ENCODE results near the gene TRPM4.
"Not testable (repeated sequence)": the region's sequence is repeated elsewhere in the genome, so short reads cannot be mapped to it uniquely, and the experiment has no call there.

The TRPM4 gene

DNA sequence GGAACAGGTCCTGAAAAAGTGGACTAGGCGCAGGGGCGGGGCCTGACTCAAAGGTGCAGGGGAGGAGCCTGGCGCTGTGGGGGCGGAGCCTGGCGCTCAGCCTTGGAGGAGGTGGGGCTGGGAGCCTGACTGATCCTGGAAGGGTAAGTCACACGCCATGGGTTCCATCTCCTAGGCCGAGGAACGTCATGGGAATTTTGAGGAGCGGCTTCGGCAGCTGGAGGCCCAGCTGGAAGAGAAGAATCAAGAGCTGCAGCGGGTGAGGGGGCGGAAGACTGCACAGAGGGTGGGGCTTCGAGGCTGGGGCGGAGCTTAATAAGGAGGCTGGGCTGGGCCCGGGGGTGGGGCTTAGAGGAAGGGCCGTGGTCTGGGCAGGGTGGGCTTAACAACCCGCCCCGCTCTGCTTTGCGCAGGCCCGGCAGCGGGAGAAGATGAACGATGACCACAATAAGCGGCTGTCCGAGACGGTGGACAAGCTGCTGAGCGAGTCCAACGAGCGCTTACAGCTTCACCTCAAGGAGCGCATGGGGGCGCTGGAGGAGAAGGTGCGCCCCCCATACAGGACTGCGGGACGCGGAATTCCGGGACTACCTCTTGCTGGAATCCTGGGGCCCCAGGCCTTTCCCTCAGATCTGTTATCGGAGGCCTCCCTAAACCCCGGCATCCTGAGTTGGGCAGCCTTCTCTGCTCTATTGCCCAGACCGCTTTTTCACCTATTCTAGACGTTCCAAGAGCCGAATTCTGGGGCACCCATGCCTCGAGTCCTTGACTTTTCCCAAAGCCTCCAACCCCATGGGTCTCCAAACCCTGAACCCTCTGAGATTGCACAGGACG lies 23.8 kb upstream of the TRPM4 start:
- H3K4me1 ChIP-seq (ENCODE audit: insufficient read depth, low read length), result peaks cover 11% of the 10 kb centered on the region
- H3K9ac ChIP-seq (ENCODE audit: low read depth, low read length), result peak overlapping the region; percentile 71; the same call in 1 of the 2 replicates
- no peaks in the 10 kb centered on the region for H3K9me3 ChIP-seq (ENCODE audit: control insufficient read depth, insufficient read depth, low read length)
- no peaks in the 10 kb centered on the region; the same call in none of the 2 replicates for H3K36me3 ChIP-seq (ENCODE audit: insufficient read depth, low read length)

DNA sequence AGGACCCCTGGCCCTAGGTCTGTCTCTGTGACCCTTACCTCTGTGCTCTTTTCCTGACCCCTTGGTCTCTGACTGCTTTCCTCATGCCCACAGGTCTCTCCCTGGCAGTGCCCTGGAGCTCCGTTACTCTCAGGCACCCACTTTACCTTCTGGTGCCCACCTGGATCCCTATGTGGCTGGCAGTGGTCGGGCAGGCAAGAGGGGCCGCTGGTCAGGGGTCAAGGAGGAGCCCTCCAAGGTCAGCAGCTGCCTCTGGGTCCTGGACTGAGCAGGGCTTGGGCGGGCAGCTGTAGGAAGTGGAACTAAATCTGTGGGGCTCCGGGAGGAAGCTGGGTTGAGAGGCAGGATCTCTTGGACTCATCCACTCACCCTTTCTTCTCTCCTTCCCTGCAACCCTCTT lies 21.9 kb upstream of the TRPM4 start:
- no peaks in the 10 kb centered on the region; the same call in none of the 2 replicates for H3K36me3 ChIP-seq (ENCODE audit: insufficient read depth, low read length)
- H3K9me3 ChIP-seq (ENCODE audit: control insufficient read depth, insufficient read depth, low read length), result no peaks in the 10 kb centered on the region
- H3K4me1 ChIP-seq (ENCODE audit: insufficient read depth, low read length), result peaks cover 16% of the 10 kb centered on the region
- no peak overlapping the region; the same call in 1 of the 2 replicates for H3K9ac ChIP-seq (ENCODE audit: low read depth, low read length)

DNA sequence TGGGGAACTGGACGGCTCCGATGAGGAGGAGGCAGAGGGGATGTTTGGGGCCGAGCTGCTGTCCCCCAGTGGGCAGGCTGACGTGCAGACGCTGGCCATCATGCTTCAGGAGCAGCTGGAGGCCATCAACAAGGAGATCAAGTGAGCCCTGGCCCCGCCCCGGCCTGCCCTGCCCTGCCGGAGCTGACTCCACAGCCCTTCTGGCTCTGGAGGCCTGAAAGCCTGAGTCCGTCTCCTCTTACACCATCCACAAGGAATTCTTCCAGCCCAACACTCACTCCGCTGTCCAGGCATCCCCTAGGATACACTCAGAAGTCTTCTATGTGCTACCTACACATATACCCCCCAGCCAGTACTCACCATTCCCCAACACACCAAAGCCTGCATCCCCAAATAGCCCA lies 20.8 kb upstream of the TRPM4 start:
- peaks cover 16% of the 10 kb centered on the region for H3K4me1 ChIP-seq (ENCODE audit: insufficient read depth, low read length)
- no peaks in the 10 kb centered on the region for H3K9me3 ChIP-seq (ENCODE audit: control insufficient read depth, insufficient read depth, low read length)
- no peak overlapping the region for H3K9ac ChIP-seq (ENCODE audit: low read depth, low read length)
- no peaks in the 10 kb centered on the region; the same call in none of the 2 replicates for H3K36me3 ChIP-seq (ENCODE audit: insufficient read depth, low read length)

DNA sequence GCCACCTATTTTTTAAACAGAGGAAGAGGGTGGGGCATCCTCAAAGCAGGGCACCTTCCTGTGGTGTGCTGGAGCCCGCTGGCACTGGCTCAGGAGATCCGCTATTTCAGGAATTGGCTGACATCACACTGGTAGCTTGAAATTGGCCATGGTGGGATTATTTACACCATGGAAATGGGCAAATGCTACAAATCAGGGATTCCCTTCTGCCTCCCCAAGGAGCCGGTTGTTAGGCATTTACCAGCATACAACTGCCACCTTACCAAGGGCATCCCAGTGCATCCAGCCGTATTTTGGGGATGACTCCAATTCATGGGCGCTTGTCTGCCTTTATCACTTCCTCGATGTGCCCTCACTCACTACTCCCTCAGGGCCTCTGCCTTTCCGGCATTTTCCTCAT lies 16.6 kb upstream of the TRPM4 start:
- Histone ChIP-seq H3K36me3 (ENCODE audit: insufficient read depth, low read length) (no peaks in the 10 kb centered on the region; the same call in none of the 2 replicates), H3K9ac (ENCODE audit: low read depth, low read length) (no peak overlapping the region), H3K9me3 (ENCODE audit: control insufficient read depth, insufficient read depth, low read length) (no peaks in the 10 kb centered on the region), H3K4me1 (ENCODE audit: insufficient read depth, low read length) (peaks cover 5% of the 10 kb centered on the region; the same call in 1 of the 2 replicates)

DNA sequence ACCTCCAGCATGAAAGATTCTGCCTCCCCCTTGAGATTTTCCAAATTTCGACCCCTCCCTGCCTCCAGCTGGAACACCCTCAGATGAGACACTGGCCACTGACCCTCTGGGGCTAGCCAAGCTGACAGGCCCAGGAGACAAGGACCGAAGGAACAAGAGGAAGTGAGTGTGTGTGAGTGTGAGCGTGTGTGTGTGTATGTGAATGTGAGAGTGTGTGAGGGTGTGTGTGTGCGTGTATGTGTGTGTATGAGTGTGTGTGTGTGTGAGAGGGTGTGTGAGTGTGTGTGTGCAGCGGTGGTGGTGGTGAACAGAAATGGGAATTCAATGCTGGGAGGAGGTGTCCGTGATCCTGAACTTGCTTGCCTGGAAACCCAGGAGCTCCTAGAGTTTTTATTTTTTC lies 16.2 kb upstream of the TRPM4 start:
- Histone ChIP-seq H3K36me3 (ENCODE audit: insufficient read depth, low read length) (no peaks in the 10 kb centered on the region; the same call in none of the 2 replicates), H3K9me3 (ENCODE audit: control insufficient read depth, insufficient read depth, low read length) (no peaks in the 10 kb centered on the region), H3K4me1 (ENCODE audit: insufficient read depth, low read length) (peaks cover 4% of the 10 kb centered on the region; the same call in 1 of the 2 replicates)

DNA sequence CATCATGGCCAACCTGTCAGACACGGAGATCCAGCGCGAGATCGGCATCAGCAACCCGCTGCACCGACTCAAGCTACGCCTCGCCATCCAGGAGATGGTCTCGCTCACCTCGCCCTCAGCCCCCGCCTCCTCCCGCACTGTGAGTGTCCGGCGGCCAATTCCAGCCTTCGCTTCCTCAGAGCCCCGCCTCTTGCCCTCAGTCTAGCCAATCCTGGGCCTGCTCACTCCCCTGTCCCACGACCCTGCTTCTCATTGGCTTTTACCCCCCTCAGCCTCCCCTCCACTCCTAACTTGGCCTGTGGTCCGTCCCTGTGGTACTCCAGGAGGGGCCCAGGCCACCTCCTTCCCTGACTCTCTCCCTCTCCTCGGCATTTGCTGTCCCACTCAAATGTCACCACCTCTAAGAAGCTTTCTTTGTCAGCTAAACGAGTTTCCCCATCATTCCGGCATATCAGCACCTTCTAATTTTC lies 14.7 kb upstream of the TRPM4 start:
- no peaks in the 10 kb centered on the region for H3K9me3 ChIP-seq (ENCODE audit: control insufficient read depth, insufficient read depth, low read length)
- H3K9ac ChIP-seq (ENCODE audit: low read depth, low read length), result peak overlapping the region; percentile 53; the same call in 1 of the 2 replicates
- peaks cover 9% of the 10 kb centered on the region; the same call in 1 of the 2 replicates for H3K4me1 ChIP-seq (ENCODE audit: insufficient read depth, low read length)
- H3K36me3 ChIP-seq (ENCODE audit: insufficient read depth, low read length), result no peaks in the 10 kb centered on the region

More for the DNA sequence above, 16.2 kb upstream of the TRPM4 start:
- no peak overlapping the region for H3K9ac ChIP-seq (ENCODE audit: low read depth, low read length)

DNA sequence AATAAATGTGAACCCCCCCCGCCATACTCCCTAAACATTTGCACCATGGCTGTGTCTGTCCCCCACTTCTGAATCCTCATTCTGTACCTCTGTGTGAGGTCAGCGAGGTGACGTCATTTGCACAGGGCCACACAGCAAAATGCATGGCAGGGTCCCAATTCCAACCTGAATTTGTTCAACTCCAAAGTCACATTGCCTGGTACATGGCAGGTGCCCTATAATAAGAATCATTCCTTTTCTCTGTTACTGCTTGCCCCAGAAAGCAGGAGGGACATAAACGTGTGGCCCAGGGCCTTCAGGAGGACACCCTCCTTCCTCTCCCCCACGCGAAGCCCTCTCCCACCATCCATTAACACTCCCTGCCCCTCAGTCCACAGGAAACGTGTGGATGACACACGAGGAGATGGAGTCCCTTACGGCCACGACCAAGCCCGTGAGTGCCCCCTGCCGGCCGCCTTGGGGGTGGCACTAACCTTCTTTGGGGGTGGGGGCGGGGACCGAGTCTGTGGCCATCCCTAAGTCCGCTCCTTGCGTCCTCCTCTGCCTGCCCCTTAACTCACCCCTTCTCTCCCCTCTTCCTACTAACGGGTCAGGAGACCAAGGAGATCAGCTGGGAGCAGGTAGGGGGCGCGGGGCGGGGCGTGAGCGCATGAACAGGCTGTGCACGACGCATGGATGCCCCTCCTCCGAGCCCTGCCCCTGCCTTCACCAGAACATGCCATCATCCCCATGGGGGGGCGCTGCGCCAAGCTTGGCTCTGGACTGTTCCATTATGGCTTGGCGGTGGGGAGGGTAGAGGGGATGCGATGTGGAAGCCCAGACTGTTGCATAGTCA lies 11.8 kb upstream of the TRPM4 start:
- Histone ChIP-seq H3K9me3 (ENCODE audit: control insufficient read depth, insufficient read depth, low read length) (no peaks in the 10 kb centered on the region), H3K9ac (ENCODE audit: low read depth, low read length) (peak overlapping the region; percentile 43), H3K4me1 (ENCODE audit: insufficient read depth, low read length) (0 out of 2 replicates have a peak, but pooled peaks cover 4% of the 10 kb centered on the region)

DNA sequence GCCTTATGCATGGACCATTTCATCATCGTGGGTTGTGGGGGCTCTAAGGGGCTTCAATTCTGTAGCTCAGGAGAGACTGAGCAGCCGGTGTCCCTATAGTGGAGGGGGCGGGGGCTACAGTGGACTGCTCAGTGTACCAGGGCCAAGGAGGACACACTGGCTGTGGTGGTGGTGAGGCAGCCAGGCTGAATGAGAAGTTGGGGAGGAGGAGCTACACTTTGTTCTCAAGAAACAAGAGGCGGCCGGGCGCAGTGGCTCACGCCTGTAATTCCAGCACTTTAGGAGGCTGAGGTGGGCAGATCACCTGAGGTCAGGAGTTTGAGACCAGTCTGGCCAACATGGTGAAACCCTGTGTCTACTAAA lies 11.2 kb upstream of the TRPM4 start:
- H3K9ac ChIP-seq (ENCODE audit: low read depth, low read length), result peak overlapping the region; percentile 43
- H3K36me3 ChIP-seq (ENCODE audit: insufficient read depth, low read length), result not testable (repeated sequence)

More for the DNA sequence above, 11.8 kb upstream of the TRPM4 start:
- no peaks in the 10 kb centered on the region for H3K36me3 ChIP-seq (ENCODE audit: insufficient read depth, low read length)

DNA sequence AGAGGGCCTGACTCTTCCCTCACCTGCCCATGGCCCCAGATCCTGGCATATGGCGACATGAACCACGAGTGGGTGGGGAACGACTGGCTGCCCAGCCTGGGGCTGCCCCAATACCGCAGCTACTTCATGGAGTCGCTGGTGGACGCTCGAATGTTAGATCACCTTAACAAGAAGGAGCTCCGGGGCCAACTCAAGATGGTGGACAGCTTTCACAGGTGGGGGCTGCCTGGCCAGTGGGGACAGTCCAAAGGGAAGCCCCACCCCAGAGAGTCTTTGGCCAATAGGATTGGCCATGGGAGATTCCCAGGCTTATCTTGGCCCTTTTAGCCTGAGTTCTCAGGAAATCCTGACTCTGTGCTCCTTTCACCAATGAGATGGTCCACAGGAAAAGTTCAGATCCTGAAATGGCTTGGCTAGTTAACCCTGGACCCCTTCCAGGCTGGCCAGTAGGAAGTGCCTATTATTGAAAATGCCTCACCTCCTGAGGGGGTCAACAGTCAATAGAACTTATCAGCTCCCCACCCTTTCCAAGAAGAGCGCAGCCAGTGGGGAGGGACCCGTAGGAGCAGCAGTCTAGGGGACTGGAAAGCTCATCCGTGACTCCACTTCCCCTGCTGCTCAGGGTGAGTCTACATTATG lies 9.4 kb upstream of the TRPM4 start:
- Histone ChIP-seq H3K9me3 (ENCODE audit: control insufficient read depth, insufficient read depth, low read length) (no peaks in the 10 kb centered on the region), H3K9ac (ENCODE audit: low read depth, low read length) (peak overlapping the region; percentile 50), H3K4me1 (ENCODE audit: insufficient read depth, low read length) (0 out of 2 replicates have a peak, but pooled peaks cover 4% of the 10 kb centered on the region), H3K36me3 (ENCODE audit: insufficient read depth, low read length) (no peaks in the 10 kb centered on the region)

More for the DNA sequence above, 11.2 kb upstream of the TRPM4 start:
- not testable (repeated sequence) for H3K4me1 ChIP-seq (ENCODE audit: insufficient read depth, low read length); H3K9me3 ChIP-seq (ENCODE audit: control insufficient read depth, insufficient read depth, low read length)

DNA sequence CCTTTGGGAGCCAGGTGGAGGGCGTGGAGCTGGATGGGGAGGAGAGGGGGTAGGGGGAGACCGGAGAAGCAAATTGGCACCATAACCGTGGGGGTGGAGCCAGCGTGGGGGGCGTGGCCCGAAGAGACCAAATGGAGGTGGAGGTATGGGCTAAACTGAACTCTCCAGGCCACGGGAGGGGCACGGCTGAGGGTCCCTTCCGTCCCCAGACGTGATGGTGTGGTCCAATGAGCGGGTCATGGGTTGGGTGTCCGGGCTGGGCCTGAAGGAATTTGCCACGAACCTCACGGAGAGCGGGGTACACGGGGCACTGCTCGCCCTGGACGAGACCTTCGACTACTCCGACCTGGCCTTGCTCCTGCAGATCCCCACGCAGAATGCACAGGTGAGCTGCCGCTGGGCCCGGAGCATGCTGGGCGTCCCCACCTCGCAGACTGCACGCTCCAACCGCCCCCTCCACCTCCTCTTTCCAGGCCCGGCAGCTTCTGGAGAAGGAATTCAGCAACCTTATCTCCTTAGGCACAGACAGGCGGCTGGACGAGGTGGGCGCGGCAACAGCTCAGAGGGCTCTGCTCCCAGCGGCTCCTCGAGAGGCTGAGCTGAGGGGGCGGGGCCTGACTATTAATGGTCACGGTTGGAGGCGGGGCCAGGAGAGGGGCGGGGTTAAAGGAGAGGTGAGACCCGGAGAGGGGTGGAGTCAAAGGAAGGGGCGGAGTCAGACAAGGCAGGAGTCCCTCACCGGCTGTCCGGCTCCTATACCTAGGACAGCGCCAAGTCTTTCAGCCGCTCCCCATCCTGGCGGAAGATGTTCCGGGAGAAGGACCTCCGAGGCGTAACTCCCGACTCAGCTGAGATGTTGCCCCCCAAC lies 8.6 kb upstream of the TRPM4 start:
- H3K9ac ChIP-seq (ENCODE audit: low read depth, low read length), result peak overlapping the region; percentile 89

DNA sequence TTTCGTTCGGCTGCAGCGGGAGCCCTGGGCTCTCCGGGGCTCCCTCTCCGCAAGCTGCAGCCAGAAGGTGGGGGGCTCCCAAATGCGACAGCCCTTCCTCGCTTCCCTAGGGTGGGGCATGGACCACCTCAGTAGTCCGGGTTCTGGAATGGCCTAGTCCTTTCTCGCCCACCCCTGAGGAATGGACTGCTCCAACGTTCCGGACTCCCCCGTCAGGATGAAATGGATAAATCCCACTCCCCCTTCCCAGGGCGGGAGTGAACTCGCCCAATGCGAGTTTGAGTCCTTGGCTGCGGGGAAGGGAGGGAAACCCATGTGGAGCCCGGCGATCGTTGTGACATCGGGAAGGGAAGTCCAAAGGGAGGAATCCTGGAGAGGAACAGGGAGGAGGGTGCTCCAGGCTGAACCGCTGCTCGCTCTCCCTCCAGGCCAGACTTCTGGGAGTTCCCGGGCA lies 7.9 kb upstream of the TRPM4 start:
- Histone ChIP-seq H3K36me3 (ENCODE audit: insufficient read depth, low read length) (no peaks in the 10 kb centered on the region), H3K9me3 (ENCODE audit: control insufficient read depth, insufficient read depth, low read length) (no peaks in the 10 kb centered on the region), H3K4me1 (ENCODE audit: insufficient read depth, low read length) (peaks cover 4% of the 10 kb centered on the region; the same call in 1 of the 2 replicates), H3K9ac (ENCODE audit: low read depth, low read length) (peak overlapping the region; percentile 89)

More for the DNA sequence above, 8.6 kb upstream of the TRPM4 start:
- Histone ChIP-seq H3K9me3 (ENCODE audit: control insufficient read depth, insufficient read depth, low read length) (no peaks in the 10 kb centered on the region), H3K36me3 (ENCODE audit: insufficient read depth, low read length) (no peaks in the 10 kb centered on the region), H3K4me1 (ENCODE audit: insufficient read depth, low read length) (0 out of 2 replicates have a peak, but pooled peaks cover 4% of the 10 kb centered on the region)

DNA sequence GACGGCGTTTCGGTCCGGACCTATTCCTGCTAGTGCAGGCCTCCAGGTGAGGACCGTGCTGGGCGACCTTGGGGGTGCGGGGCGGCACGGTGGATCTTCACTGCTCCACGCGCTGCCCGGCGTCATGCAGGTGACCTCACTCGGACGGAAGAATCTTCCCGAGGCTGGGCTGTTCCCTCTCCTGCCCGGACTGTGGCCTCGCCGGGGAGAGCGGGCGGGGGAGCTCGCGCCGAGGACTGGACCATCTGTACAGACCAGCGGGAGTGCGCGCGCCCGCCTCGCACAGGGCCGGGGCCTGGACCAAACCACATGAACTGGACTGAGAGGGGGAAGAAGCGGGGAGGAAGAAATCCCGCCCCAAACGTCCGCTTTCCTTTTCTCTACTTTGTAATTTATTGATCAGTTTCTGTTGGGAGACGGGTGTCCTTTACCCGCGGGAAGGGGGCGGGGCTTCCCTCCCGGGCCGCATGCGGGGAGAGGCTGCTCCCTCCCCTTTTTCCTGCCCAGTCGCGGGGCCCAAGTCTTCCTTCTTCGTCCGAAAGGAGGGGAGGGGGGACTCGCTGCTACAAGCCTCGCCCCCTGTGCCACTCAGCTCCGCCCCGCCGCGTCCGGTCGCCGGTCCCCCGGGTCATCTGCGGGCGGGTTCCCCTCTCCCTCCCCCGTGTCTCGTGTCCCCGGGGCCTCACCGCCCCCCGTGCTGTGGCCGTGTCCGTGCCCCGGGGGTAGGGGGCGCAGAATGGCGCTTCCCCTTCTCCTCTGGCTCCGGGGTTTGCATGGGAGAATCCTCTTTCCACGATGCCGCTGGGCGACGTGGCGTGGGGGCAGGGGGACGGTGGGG lies 7.3 kb upstream of the TRPM4 start:
- Histone ChIP-seq H3K9ac (ENCODE audit: low read depth, low read length) (peak overlapping the region; percentile 89), H3K4me1 (ENCODE audit: insufficient read depth, low read length) (peaks cover 4% of the 10 kb centered on the region; the same call in 1 of the 2 replicates), H3K36me3 (ENCODE audit: insufficient read depth, low read length) (no peaks in the 10 kb centered on the region), H3K9me3 (ENCODE audit: control insufficient read depth, insufficient read depth, low read length) (no peaks in the 10 kb centered on the region)

Data from ES-I3 (cell line).